ENCODE measurements around the gene KCNT2.

- TF ChIP-seq, protein P1, sequence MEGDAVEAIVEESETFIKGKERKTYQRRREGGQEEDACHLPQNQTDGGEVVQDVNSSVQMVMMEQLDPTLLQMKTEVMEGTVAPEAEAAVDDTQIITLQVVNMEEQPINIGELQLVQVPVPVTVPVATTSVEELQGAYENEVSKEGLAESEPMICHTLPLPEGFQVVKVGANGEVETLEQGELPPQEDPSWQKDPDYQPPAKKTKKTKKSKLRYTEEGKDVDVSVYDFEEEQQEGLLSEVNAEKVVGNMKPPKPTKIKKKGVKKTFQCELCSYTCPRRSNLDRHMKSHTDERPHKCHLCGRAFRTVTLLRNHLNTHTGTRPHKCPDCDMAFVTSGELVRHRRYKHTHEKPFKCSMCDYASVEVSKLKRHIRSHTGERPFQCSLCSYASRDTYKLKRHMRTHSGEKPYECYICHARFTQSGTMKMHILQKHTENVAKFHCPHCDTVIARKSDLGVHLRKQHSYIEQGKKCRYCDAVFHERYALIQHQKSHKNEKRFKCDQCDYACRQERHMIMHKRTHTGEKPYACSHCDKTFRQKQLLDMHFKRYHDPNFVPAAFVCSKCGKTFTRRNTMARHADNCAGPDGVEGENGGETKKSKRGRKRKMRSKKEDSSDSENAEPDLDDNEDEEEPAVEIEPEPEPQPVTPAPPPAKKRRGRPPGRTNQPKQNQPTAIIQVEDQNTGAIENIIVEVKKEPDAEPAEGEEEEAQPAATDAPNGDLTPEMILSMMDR (IDR thresholded peaks at IDR 0.05; ENCODE audit: low read depth, low read length, poor library complexity, severe bottlenecking): no peak
- no peak for TF ChIP-seq EZH2phosphoT487 (IDR thresholded peaks at IDR 0.05; ENCODE audit: borderline replicate concordance, low read length)
Measured at GRCh38 chr1:196655494-196655893, 47.3 kb upstream of the KCNT2 start.

Measured in DOHH2 (cell line).